GM12892 (cell line): Measurements from ENCODE around the gene OR51B6.

Source experiments
- POLR2A ChIP-seq: IDR thresholded peaks from 2 replicates; pipeline ENCODE4 v1.6.1; 2011; ENCODE audit warnings: low read depth, low read length, control low read depth
- POLR2AphosphoS5 ChIP-seq: IDR thresholded peaks from 2 replicates; pipeline ENCODE4 v1.6.1; 2011; ENCODE audit warnings: low read depth, low read length, control low read depth

DNA sequence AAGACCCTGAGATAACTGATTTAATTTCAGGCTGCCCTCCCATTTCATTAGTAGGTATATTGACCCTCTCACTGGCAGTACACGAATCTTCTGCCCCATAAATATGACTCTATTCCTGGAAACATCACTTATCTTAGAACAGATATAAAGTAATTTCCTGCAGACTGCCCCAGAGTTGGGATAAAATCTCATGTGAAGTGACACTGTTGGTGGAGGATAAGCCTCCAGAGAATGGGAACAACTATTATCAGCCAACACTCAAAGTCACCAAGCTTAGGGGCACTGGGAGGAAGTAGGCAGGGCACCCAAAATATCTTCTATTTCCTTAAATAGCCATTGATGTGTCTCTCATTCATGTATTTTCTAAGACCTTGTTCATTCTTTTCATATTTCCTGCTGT, 16.1 kb upstream of the OR51B6 start:
- TF ChIP-seq POLR2AphosphoS5 = no peak
- TF ChIP-seq POLR2A = no peak
